GM18909 (cell line): ENCODE measurements around the gene SMIM45.

Experiments
- ATAC-seq: cut with Tn5 transposase; IDR thresholded peaks from one replicate; pipeline ENCODE4 v1.9.1; 2021; ENCODE audit warnings: mild to moderate bottlenecking; ENCODE audit not compliant: unreplicated experiment, poor library complexity

Gene SMIM45

DNA sequence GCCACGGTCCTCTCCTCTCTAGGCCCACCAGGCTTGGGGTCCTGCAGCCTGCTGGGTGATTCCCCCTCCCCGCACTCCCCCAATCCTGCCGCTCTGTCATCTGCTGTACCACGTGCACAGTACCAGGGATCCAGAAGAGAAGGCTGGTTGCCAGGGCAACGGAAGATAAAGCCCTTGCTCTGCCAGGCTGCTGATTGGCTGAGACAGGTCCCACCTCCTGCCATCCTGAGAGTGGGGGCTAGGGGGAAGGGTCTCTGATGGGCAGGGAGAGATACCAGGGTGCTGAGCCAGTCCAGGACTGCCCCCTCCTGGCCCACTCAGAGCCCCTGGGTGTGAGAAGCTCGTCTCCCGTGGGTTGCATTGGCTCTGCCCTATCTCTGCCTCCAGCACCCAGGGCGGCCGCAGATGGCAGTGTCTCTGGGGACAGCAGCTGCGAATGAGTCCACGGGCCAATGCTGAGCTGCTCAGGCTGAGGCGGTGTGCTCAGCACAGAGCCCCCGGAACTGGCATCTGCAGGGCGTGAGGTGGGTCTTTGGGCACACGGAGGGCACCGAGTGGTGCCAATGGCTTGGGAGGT lies at the start of gene SMIM45:
TSS of gene SMIM45 (plus strand) at position 253 of the 577 bp plus-strand sequence.
- no peak for ATAC-seq

DNA sequence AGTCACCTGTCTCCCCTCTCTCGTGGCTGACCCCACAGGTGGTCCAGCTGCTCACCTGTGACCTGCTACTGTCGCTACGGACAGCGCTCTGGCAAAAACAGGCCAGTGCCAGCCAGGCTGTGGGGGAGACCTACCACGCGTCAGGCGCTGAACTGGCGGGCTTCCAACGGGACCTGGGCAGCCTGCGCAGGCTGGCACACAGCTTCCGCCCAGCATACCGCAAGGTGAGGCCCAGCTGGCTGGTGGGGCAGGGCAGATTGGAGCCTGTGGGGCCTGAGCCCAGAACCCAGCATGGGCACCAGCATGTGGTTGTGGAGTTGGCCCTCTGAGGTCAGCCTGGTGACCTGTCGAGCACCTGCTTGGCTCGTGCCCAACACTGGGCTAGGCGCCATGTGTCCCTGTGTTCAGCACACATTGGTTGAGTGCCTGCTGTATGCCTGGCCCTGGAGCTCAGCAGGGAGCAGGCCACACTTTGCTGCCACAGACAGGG lies 49.0 kb upstream of the SMIM45 start:
- no peak for ATAC-seq

DNA sequence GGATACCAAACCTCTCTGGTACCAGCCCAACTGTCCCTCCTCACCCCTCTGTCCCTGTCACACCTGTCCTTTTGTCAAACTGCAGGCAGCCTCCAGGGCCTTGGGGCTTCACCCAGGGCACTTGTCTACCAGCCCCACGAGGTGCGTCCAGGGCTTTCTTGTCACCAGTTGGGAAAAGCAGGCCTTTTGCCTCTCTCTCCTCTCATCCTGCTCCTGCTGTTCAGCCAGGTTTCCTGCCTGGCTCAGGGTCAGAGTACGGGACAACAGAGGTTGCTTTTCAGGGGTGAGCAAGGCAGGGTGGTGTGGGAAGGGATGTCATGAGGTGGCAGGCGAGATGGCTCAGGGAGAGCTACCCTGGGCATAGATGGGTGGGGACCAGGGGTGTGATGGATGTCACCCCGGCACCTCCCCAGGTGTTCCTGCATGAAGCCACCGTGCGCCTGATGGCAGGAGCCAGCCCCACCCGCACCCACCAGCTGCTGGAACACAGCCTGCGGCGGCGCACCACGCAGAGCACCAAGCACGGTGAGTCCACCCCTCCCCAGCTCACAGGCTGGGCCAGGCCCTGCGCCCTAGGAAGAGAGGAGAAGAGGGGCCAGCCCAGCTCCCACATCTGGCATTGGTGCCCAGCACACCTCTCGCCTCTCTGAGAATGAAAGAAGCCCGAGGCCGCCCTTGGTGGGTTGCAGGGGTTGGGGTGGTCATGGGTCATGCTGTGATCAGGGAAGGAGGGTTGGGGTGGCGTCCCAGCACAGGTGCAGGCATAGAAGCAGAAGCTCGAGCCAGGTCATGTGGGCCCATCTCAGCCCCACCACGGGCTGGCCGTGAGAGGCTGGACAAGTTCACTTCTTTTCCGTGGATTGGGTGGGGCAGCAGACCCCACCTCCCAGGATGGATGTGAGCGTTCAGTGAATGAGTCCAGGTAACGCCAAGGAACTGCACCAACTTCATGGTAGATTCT lies 47.2 kb upstream of the SMIM45 start:
- ATAC-seq: no peak

GRCh38 chr22:41905411-41906202 lies 46.3 kb upstream of the SMIM45 start:
- ATAC-seq: no peak

DNA sequence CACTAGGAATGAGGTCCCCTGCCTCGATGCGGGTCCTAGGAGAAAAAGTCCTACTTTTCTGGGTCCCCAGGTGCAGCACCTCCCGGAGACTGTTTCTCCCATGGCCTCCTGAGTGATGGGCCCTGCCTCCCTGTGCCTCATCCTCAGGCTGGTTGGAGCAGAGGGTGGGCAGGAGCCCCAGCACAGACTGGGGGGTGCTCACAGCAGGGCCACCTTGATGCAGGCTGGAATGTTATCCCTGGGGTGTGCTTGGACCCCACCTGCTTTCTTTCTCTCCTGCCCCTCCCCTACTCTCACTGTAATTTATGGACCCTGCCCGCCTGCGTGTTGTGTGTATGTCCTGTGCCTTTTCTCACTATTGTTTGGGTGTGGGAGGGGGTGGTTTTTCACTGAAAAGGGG lies 45.1 kb upstream of the SMIM45 start:
- no peak for ATAC-seq

GRCh38 chr22:41907436-41908401 lies 44.2 kb upstream of the SMIM45 start:
- ATAC-seq: no peak

DNA sequence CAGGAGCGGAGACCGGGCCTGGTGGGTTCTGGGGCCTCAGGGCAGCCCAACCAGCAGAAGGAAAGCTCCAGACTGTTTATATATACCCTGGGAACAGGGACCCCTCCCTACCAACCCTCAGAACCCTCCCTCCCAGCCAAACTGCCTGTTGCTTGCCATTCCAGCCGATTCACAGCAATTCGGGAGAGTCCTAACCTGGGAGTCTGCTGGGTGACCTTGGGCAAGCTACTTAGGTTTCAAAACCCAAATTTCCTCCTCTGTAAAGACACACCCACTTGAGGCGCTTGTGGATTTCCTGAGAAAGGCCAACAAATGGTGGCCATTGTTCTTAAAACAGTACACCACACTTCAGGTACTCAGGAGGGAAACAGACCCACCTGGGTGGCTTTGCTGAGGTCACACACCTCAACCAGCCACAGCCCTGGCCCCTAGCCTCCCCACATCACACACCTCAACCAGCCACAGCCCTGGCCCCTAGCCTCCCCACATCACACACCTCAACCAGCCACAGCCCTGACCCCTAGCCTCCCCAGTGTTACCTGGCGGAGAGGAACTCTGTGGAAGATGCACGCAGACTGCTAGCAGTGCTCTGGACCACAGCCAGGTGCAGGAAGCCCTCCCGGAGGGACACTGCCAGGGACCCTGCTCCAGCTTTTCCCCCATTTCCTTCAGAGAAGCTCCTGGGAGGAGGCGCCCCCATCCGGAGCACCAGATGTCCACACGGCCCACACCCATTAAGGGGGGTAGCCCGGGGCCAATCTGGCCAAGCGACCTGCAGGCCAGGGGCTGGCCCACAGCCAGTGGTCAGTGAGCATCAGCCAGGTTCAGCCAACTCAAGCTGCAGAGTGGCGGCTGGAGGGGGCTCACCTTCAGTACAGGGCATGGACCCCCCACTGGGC lies 43.3 kb upstream of the SMIM45 start:
- ATAC-seq: no peak

- no peak for ATAC-seq
These were observed 42.5 kb upstream of the SMIM45 start for GRCh38 chr22:41909310-41910049.

- no peak for ATAC-seq
These were observed 41.6 kb upstream of the SMIM45 start for GRCh38 chr22:41910050-41911000.

GRCh38 chr22:41911001-41911611 lies 40.8 kb upstream of the SMIM45 start:
- no peak for ATAC-seq

DNA sequence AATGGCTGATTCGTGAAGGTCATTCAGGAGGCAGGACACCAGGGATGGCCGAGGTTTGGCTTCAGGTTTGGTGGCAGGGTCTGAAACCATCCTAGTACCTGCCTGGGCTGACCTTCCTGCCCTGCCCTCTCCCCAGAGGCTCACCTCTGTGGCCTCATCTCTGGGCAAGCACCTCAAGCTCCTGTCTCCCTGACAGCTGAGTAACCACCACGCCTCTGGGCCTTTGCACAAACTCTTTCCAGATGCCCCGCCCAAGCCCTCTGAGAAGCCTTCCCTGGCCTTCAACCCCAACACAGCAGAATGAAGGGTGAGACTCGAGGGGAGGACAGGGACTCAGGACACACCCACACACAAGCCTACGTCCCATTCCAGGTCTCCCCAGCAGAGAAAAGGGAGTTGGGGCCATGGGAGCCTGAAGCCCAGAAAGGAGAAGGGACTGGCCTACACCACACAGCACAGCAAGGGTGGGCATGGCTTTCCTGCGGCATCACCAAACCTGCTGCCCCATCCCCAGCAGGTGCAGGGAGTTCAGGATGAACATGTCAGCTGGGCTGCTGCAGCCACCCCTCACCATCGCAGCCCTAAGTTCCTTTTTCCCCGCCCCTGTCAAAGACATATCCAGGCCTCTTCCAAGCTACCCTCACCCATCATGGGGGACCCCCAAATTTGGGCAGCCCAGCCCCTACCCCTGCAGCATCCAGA lies 39.5 kb upstream of the SMIM45 start:
- ATAC-seq: no peak

DNA sequence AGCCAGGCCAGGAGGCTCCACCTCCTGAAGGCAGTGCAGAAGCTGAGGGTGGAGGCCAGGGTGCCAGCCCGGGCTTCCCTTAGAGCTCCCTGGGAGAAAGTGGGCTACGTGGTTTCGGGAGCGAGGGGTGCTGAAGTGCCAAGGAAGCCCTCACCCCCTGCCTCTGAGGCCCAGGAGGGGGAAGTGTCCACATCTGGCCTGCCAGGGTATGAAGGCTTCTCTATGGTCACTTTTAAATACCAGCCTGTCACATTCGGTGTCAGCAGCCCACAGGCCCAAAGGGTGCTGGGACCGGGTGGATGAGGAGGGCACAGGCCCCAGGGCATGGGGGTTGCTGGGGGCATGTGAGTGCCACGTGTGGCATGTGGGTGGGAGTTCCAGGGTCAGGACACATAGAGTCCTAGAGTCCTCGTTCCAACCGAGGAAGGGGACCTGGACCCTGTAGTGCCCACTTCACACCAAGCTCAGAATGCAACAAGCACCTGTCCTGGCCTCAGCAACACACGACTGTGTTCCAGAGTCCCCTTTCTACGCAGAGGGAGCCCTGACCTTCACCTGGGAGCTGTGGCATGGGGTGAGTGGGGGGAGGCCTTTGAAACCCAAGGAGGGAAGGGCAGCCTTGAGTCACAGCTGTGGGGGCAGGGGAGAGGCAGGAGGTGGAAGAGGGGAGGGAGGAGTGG lies 38.8 kb upstream of the SMIM45 start:
- no peak for ATAC-seq

DNA sequence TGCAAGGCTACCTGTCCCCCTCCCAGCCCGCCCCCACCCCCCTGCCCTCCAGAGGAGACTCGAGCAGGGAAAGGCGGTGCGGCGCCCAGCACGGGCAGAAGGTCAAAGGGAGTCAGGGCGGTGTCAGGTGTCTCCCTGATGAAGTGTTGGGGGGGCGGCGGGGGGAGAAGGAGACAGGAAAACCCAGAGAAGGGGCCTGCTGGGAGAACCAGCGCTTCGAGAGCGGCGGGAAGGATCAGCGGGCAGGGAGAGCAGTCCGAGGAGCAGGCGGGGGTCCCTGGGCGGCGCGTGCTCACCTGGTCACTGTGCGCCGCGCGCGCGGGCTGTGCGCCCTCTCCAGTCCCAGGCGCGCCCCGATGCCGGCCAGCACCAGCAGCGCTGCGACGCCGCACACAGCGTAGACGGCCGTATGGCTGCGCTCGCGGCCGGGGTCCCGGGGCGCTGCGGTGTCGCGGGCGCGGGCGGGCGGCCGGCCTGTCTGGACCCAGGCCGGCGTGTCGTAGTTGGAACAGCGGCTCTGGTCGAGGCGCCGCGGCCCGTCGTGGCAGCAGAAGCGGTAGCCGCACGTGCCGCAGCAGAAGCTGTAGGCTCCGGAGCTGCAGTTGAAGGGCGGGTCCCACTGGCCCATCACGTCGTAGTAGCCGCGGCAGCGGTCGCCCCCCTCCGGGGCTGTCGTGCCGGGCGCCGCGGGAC lies 38.0 kb upstream of the SMIM45 start:
- no peak for ATAC-seq

DNA sequence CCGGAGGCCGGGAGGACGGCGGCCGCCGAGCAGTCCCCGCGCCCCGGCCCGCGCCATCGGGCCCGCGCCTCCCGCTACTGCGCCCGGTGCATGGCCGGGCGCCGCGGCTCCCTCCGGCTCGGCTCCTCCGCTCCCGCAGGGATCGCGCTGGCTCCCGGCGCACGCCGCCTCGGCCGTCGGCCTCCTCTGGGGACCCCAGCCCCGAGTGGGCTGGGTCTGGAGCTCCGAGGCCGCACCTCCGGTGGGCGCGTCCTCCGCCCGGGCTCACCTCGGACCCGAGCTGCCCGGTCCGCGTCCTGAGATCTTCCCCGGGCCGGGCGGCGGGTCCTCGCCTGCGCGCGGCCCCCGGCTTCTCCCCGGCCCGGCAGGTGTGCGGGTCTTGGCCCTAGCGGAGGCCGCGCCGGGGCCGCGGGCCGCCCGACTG lies 37.3 kb upstream of the SMIM45 start:
- no peak for ATAC-seq
